Liver (tissue), 3 donors: ENCODE measurements around the gene GRPEL2.

Source experiments
- ATF3 ChIP-seq: IDR thresholded peaks from 2 replicates; pipeline ENCODE4 v1.6.1; 2016; ENCODE audit warnings: antibody characterized with exemption
- CTCF ChIP-seq: fragments of 150-350 bp; IDR thresholded peaks from 2 replicates; pipeline ENCODE4 v1.5.1; 2017; ENCODE audit warnings: improper control_type of control experiment, low read depth, low read length; ENCODE audit not compliant: missing input control
- EGR1 ChIP-seq, 2 donors: IDR thresholded peaks; 2 replicates each; pipeline ENCODE4 v1.6.1; 2016 to 2018; ENCODE audit warnings: antibody characterized with exemption in 2 of 2, low read depth in 2 of 2
- FOXA1 ChIP-seq: IDR thresholded peaks from 2 replicates; pipeline ENCODE4 v1.6.1; 2016; ENCODE audit warnings: antibody characterized with exemption
- GABPA ChIP-seq, 2 donors: IDR thresholded peaks in 1 of 2; conservative IDR thresholded peaks in 1 of 2; 2 replicates each; pipeline ENCODE4 v1.6.1; 2016; ENCODE audit warnings: antibody characterized with exemption in 2 of 2, mild to moderate bottlenecking in 1 of 2, moderate library complexity in 1 of 2
- JUND ChIP-seq, 2 donors: IDR thresholded peaks; 2 replicates each; pipeline ENCODE4 v1.6.1; 2016; ENCODE audit warnings: antibody characterized with exemption in 2 of 2
- MAX ChIP-seq: IDR thresholded peaks from 2 replicates; pipeline ENCODE4 v1.6.1; 2016; ENCODE audit warnings: antibody characterized with exemption
- NR2F2 ChIP-seq: IDR thresholded peaks from 2 replicates; pipeline ENCODE4 v1.6.1; 2016; ENCODE audit warnings: antibody characterized with exemption
- REST ChIP-seq: IDR thresholded peaks from 2 replicates; pipeline ENCODE4 v1.6.1; 2016; ENCODE audit warnings: antibody characterized with exemption, mild to moderate bottlenecking
- TAF1 ChIP-seq: conservative IDR thresholded peaks from 2 replicates; pipeline ENCODE4 v1.6.1; 2016; ENCODE audit warnings: antibody characterized with exemption, mild to moderate bottlenecking
- donor health status: healthy.
- donor health status: healthy.

- no peak for TF ChIP-seq CTCF
- TF ChIP-seq REST, result no peak
- no peak for TF ChIP-seq FOXA1
- no peak for TF ChIP-seq ATF3
- no peak for TF ChIP-seq EGR1 (IDR thresholded peaks at IDR 0.05; ENCODE audit: low read depth in 2 of 2)
- TF ChIP-seq MAX, result no peak
- no peak for TF ChIP-seq JUND (IDR thresholded peaks at IDR 0.05)
- no peak for TF ChIP-seq TAF1
- no peak for TF ChIP-seq GABPA (IDR thresholded peaks at IDR 0.05 in 1 of 2, conservative IDR thresholded peaks at IDR 0.05 in 1 of 2)
- TF ChIP-seq NR2F2, result no peak
These were observed 29.0 kb downstream of the GRPEL2 start for GRCh38 chr5:149374303-149374702.
